ENCODE results near the gene KITLG.
"Not testable (repeated sequence)": the region's sequence is repeated elsewhere in the genome, so short reads cannot be mapped to it uniquely, and the experiment has no call there.

Gene KITLG

GRCh38 chr12:88538697-88539096 lies 41.6 kb downstream of the KITLG start:
- no peak for DNase-seq

GRCh38 chr12:88538250-88538649 lies 42.0 kb downstream of the KITLG start:
- no peak for DNase-seq

- no peak for DNase-seq
These were observed 49.4 kb downstream of the KITLG start for GRCh38 chr12:88530868-88531267.

- no peak for DNase-seq
These were observed 50.5 kb downstream of the KITLG start for GRCh38 chr12:88529531-88530488.

GRCh38 chr12:88522961-88523360 lies 57.3 kb downstream of the KITLG start:
- DNase-seq, result no peak

- no peak for DNase-seq
These were observed 59.8 kb downstream of the KITLG start for GRCh38 chr12:88520436-88520820.

GRCh38 chr12:88519802-88520435 lies 60.4 kb downstream of the KITLG start:
- DNase-seq, result no peak

GRCh38 chr12:88518863-88519403 lies 61.3 kb downstream of the KITLG start:
- no peak for DNase-seq

GRCh38 chr12:88516811-88517210 lies 63.5 kb downstream of the KITLG start:
- DNase-seq, result no peak

- no peak for DNase-seq
These were observed 69.4 kb downstream of the KITLG start for GRCh38 chr12:88510843-88511242.

- no peak for DNase-seq
These were observed 70.4 kb downstream of the KITLG start for GRCh38 chr12:88509851-88510250.

- DNase-seq, result no peak
These were observed 70.9 kb downstream of the KITLG start for GRCh38 chr12:88509347-88509746.

GRCh38 chr12:88507851-88508250 lies 72.4 kb downstream of the KITLG start:
- DNase-seq, result not testable (repeated sequence)

- no peak for DNase-seq
These were observed 73.0 kb downstream of the KITLG start for GRCh38 chr12:88507270-88507669.

- DNase-seq, result no peak
These were observed 74.6 kb downstream of the KITLG start for GRCh38 chr12:88505696-88506095.

- no peak for DNase-seq
These were observed 77.0 kb downstream of the KITLG start for GRCh38 chr12:88503281-88503703.

- DNase-seq, result no peak
These were observed 78.0 kb downstream of the KITLG start for GRCh38 chr12:88501972-88502938.

- DNase-seq, result no peak
These were observed 83.3 kb downstream of the KITLG start for GRCh38 chr12:88496891-88497371.

- DNase-seq, result no peak
These were observed 83.8 kb downstream of the KITLG start for GRCh38 chr12:88496429-88496828.

- no peak for DNase-seq
These were observed 85.2 kb downstream of the KITLG start for GRCh38 chr12:88495031-88495430.

GRCh38 chr12:88494520-88494919 lies 85.8 kb downstream of the KITLG start:
- no peak for DNase-seq

- no peak for DNase-seq
These were observed 86.6 kb downstream of the KITLG start for GRCh38 chr12:88493636-88494035.

GRCh38 chr12:88490425-88490824 lies 89.8 kb downstream of the KITLG start:
- no peak for DNase-seq

Data from CD4-positive, alpha-beta T cell treated with Interferon gamma for 1 hour (primary cell).